HCT116 (cell line): ENCODE data around the gene ZNF488. TPM values are rescaled to one million over a fixed set of nuclear protein-coding genes. Genes with fewer than 3 reads are reported as not detected.

Experiments used
- ATAC-seq: fragments of 200-7000 bp; cut with Tn5 transposase; 2 replicates; pipeline ENCODE4 v1.9.1; 2020; ENCODE audit warnings: mild to moderate bottlenecking, moderate library complexity
- BruUV-seq: library from RNA; stranded (reverse); fragments of 400-500 nt; replicated peaks from 2 replicates; lab custom pipeline; 2021; lab: Mats Ljungman, UMichigan
- CTCF ChIA-PET: fragments of 300-600 bp; sonication (Branson Sonifier 250); formaldehyde crosslinking; loops from one replicate; lab custom pipeline; 2021; ENCODE audit warnings: antibody characterized with exemption; lab: Charles Lee
- POLR2A ChIA-PET: fragments of 300-600, 350-600 bp; sonication (Branson Sonifier 250); formaldehyde crosslinking; loops from one replicate; lab custom pipeline; 2021; ENCODE audit warnings: antibody characterized with exemption; lab: Charles Lee
- RAD21 ChIA-PET, 2 experiments: fragments of 300-600 bp; sonication (Branson Sonifier 250); formaldehyde crosslinking; loops; one replicate each; lab custom pipeline; 2023; ENCODE audit warnings: low total read pairs in 2 of 2; ENCODE audit not compliant: uncharacterized antibody in 2 of 2, unreplicated experiment in 2 of 2, low non-redundant PET in 1 of 2; lab: Charles Lee
- DNase-seq: peaks from one replicate; pipeline ENCODE4 v3.0.0-alpha.2; 2010; ENCODE audit warnings: low read depth, low spot score
- H2AFZ ChIP-seq: fragments of 200-600 bp; shearing (Covaris generic), sonication (generic); 2 replicates; pipeline ENCODE4 v1.6.1; 2017; ENCODE audit warnings: low read depth, mixed run types, mixed read lengths, antibody characterized with exemption, low read length; ENCODE audit not compliant: poor library complexity, severe bottlenecking
- H3K27ac ChIP-seq: 2 replicates; pipeline ENCODE4 v1.5.1; 2012; ENCODE audit warnings: low read depth, low read length
- H3K27me3 ChIP-seq: fragments of 200-600 bp; sonication (generic); 2 replicates; pipeline ENCODE4 v1.6.1; 2016; ENCODE audit warnings: mixed run types, low read length, mixed read lengths; ENCODE audit not compliant: insufficient read depth
- H3K36me3 ChIP-seq, 2 experiments: fragments of 200-500 bp in 1 of 2; fragments of 200-600 bp in 1 of 2; sonication (Bioruptor generic) in 1 of 2; sonication (generic) in 1 of 2; 2 replicates each; pipeline versions ENCODE4 v1.5.1 to v1.6.1; 2014 to 2016; ENCODE audit warnings: low read length in 2 of 2, inconsistent platforms in 1 of 2, mixed read lengths in 1 of 2, mixed run types in 1 of 2; ENCODE audit not compliant: insufficient read depth in 2 of 2, control insufficient read depth in 1 of 2
- H3K4me1 ChIP-seq, 2 experiments: fragments of 200-600 bp in 1 of 2; sonication (generic) in 1 of 2; 2 replicates each; pipeline versions ENCODE4 v1.5.1 to v1.6.1; 2012 to 2017; ENCODE audit warnings: low read length in 2 of 2, inconsistent platforms in 1 of 2, mild to moderate bottlenecking in 1 of 2, mixed read lengths in 1 of 2, mixed run types in 1 of 2, moderate library complexity in 1 of 2; ENCODE audit not compliant: insufficient read depth in 2 of 2, control insufficient read depth in 1 of 2
- H3K4me2 ChIP-seq: fragments of 200-600 bp; sonication (generic); 2 replicates; pipeline ENCODE4 v1.6.1; 2017; ENCODE audit warnings: mixed run types, low read length, mixed read lengths
- H3K4me3 ChIP-seq, 2 experiments: fragments of 200-600 bp in 1 of 2; sonication (generic) in 1 of 2; replicated peaks in 1 of 2; 2 replicates each; pipeline ENCODE4 v1.5.1; 2011 to 2016; ENCODE audit warnings: low read length in 2 of 2, control low read depth in 1 of 2, low read depth in 1 of 2, mild to moderate bottlenecking in 1 of 2, mixed read lengths in 1 of 2, mixed run types in 1 of 2
- H3K79me2 ChIP-seq: fragments of 200-600 bp; sonication (generic); 2 replicates; pipeline ENCODE4 v1.6.1; 2017; ENCODE audit warnings: mild to moderate bottlenecking, mixed run types, low read length, moderate library complexity, mixed read lengths; ENCODE audit not compliant: insufficient read depth
- H3K9ac ChIP-seq: fragments of 200-600 bp; sonication (generic); 2 replicates; pipeline ENCODE4 v1.6.1; 2016; ENCODE audit warnings: low read length, mixed read lengths
- H3K9me2 ChIP-seq: fragments of 200-600 bp; sonication (generic), shearing (Covaris generic); 2 replicates; pipeline ENCODE4 v1.6.1; 2017; ENCODE audit warnings: mixed run types, mild to moderate bottlenecking, moderate library complexity; ENCODE audit not compliant: insufficient read depth
- H3K9me3 ChIP-seq, 2 experiments: fragments of 200-500 bp in 1 of 2; fragments of 200-600 bp in 1 of 2; sonication (Bioruptor generic) in 1 of 2; sonication (generic) in 1 of 2; 2 replicates each; pipeline ENCODE4 v1.6.1; 2014 to 2017; ENCODE audit warnings: low read length in 2 of 2, mixed read lengths in 2 of 2, inconsistent platforms in 1 of 2, low read depth in 1 of 2, mild to moderate bottlenecking in 1 of 2, mixed run types in 1 of 2, moderate library complexity in 1 of 2; ENCODE audit not compliant: control insufficient read depth in 1 of 2, insufficient read depth in 1 of 2
- H4K20me1 ChIP-seq: fragments of 200-600 bp; sonication (generic), shearing (Covaris generic); 2 replicates; pipeline ENCODE4 v1.6.1; 2017; ENCODE audit warnings: mixed run types, mild to moderate bottlenecking, moderate library complexity; ENCODE audit not compliant: insufficient read depth
- CBX3 ChIP-seq: IDR thresholded peaks from 2 replicates; pipeline ENCODE4 v1.6.1; 2012; ENCODE audit warnings: low read depth
- CEBPB ChIP-seq: IDR thresholded peaks from 2 replicates; pipeline ENCODE4 v1.6.1; 2012; ENCODE audit warnings: low read depth
- EZH2 ChIP-seq: fragments of 200-600 bp; sonication (generic); IDR thresholded peaks from 2 replicates; pipeline ENCODE4 v1.6.1; 2017; ENCODE audit warnings: antibody characterized with exemption, mixed run types
- JUND ChIP-seq: IDR thresholded peaks from 2 replicates; pipeline ENCODE4 v1.6.1; 2012
- POLR2A ChIP-seq: IDR thresholded peaks from 2 replicates; pipeline ENCODE4 v1.7.0; 2011; ENCODE audit warnings: borderline replicate concordance; ENCODE audit not compliant: insufficient read depth, insufficient read length; ENCODE audit errors: extremely low read depth
- POLR2AphosphoS5 ChIP-seq: IDR thresholded peaks from 2 replicates; pipeline ENCODE4 v1.6.1; 2011; ENCODE audit warnings: mild to moderate bottlenecking, low read depth, low read length, moderate library complexity
- RAD21 ChIP-seq: IDR thresholded peaks from 2 replicates; pipeline ENCODE4 v1.6.1; 2012; ENCODE audit warnings: low read depth, mild to moderate bottlenecking
- SP1 ChIP-seq: IDR thresholded peaks from 2 replicates; pipeline ENCODE4 v1.6.1; 2012; ENCODE audit warnings: low read depth
- SRF ChIP-seq: IDR thresholded peaks from 2 replicates; pipeline ENCODE4 v1.6.1; 2012; ENCODE audit warnings: low read depth
- YY1 ChIP-seq: IDR thresholded peaks from 2 replicates; pipeline ENCODE4 v1.6.1; 2011; ENCODE audit warnings: low read length, low read depth, moderate library complexity, mild to moderate bottlenecking; ENCODE audit not compliant: insufficient replicate concordance; ENCODE audit errors: extremely low read depth
- ZFX ChIP-seq: fragments of 450-650 bp; IDR thresholded peaks from 2 replicates; pipeline ENCODE4 v1.6.1; 2017
- intact Hi-C: fragments of 100-400 bp; cut with micrococcal nuclease; formaldehyde crosslinking; loops from 2 replicates; pipeline ENCODE4 v1.10.0; 2022
- total RNA-seq: library from RNA; stranded (reverse); gene quantifications from one replicate; pipeline ENCODE4 v1.2.1, GENCODE V29; 2021; ENCODE audit not compliant: unreplicated experiment
- TF ChIP-seq, protein P1 (sequence below): IDR thresholded peaks from 2 replicates; pipeline ENCODE4 v1.6.1; 2012
- TF ChIP-seq, protein P2 (sequence below): IDR thresholded peaks from 2 replicates; pipeline ENCODE4 v1.6.1; 2012
- TF ChIP-seq, protein P3 (sequence below): IDR thresholded peaks from 2 replicates; pipeline ENCODE4 v1.6.1; 2012; ENCODE audit warnings: low read depth

Gene ZNF488
- total RNA-seq, 1 experiment from 2014 or later, result 3.9 TPM

DNA sequence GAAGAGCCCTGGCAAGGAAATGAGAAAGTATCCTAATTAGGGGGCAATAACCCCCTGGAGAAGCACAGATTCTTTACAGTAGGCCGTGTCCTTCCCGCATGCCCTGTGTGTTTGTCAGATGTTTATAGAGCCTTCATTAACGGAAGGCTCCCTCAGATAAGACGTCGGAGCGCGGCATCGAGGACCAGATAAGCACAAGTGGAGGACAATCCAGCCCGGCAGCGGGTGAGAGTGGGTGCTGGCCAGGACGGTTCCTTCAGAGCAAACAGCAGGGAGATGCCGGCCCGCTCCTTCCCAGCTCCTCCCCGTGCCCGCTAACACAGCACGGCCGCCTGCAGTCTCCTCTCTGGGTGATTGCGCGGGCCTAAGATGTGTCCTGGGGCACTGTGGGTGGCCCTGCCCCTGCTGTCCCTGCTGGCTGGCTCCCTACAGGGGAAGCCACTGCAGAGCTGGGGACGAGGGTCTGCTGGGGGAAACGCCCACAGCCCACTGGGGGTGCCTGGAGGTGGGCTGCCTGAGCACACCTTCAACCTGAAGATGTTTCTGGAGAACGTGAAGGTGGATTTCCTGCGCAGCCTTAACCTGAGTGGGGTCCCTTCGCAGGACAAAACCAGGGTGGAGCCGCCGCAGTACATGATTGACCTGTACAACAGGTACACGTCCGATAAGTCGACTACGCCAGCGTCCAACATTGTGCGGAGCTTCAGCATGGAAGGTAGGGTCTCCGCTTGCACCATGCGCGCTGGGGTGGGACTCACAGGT is 61.6 kb downstream of the ZNF488 start, which contains the start of gene GDF2:
Gene GDF2 (plus strand): TSS at position 155 of the 762 bp plus-strand sequence. CDS start 215 bp downstream, at position 370.
- H3K9ac ChIP-seq, result no peak within 1 kb of the TSS
- H3K36me3 ChIP-seq, result no peaks in the 10 kb centered on the region
- no peak for DNase-seq
- no peak within 1 kb of the TSS for H2AFZ ChIP-seq
- ATAC-seq, result no peak
- no TSS peak for BruUV-seq
- H3K27ac ChIP-seq, result no peak within 1 kb of the TSS
- no peak within 1 kb of the TSS for H3K4me2 ChIP-seq
- H3K4me1 ChIP-seq, result peaks cover 4 to 13% of the 10 kb centered on the region in 2 experiments; a peak in 2 of 4 replicates
- intact Hi-C loops, result no loop called here
- H3K9me2 ChIP-seq, result no peaks in the 10 kb centered on the region
- POLR2A ChIA-PET, result no interaction called here
- no peaks in the 10 kb centered on the region for H3K27me3 ChIP-seq
- H3K79me2 ChIP-seq, result no peaks in the 10 kb centered on the region
- H3K4me3 ChIP-seq, result no peak within 1 kb of the TSS
- H4K20me1 ChIP-seq, result no peaks in the 10 kb centered on the region
- TF ChIP-seq EZH2, result no peak
- no peak for TF ChIP-seq SP1
- TF ChIP-seq, protein P1, sequence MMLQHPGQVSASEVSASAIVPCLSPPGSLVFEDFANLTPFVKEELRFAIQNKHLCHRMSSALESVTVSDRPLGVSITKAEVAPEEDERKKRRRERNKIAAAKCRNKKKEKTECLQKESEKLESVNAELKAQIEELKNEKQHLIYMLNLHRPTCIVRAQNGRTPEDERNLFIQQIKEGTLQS, result no peak
- no peak for TF ChIP-seq POLR2A
- H3K9me3 ChIP-seq, result no peaks in the 10 kb centered on the region
- CTCF ChIA-PET, result interaction anchor here (2.1 kb wide), 1 partner anchor 18 kb away, joined by 6 read pairs; no protein-coding TSS in a partner anchor
- RAD21 ChIA-PET, result no interaction called here

DNA sequence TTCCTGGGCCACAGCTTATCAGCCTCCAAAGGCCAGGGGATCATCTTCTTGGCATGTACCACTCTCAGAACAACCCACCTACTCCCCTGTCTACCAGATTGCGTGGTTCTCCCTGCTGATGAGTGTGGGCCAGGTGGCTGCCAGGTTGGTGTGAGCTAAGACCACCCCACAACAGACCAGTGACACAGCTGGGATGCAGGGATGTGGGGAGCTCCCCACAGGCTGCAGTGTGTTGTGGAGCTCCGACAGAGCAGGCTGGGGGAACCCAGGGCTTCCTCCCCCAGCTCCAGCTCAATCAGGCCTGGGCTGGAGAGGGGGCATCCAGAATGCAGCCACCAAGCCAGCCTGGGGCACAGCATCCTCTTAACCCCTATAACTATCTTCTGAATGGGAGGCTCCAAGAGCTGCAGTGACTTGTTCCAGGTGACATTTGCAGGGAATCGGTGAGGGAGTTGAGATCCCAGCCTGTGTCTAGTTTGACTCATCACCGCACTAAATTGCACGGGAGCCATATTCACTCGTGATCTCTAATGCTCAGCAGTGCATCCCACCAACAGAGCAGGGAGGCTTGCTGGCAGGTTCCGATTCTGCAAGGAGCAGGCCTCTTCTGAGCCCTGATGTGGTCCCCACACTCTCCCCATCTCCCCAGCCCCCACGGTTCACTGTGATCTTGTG is 62.4 kb downstream of the ZNF488 start:
- Histone ChIP-seq H4K20me1 (no peaks in the 10 kb centered on the region), H3K36me3 (no peaks in the 10 kb centered on the region), H3K27ac (no peak overlapping the region), H3K4me1 (peaks cover 4 to 13% of the 10 kb centered on the region in 2 experiments; a peak in 2 of 4 replicates), H3K4me2 (no peak overlapping the region), H3K4me3 (no peak overlapping the region), H2AFZ (no peak overlapping the region), H3K9me3 (no peaks in the 10 kb centered on the region), H3K27me3 (no peaks in the 10 kb centered on the region), H3K79me2 (no peaks in the 10 kb centered on the region), H3K9ac (no peak overlapping the region), H3K9me2 (no peaks in the 10 kb centered on the region)
- ChIA-PET POLR2A (no interaction called here), RAD21 (no interaction called here), CTCF (interaction anchor here (2.1 kb wide), 1 partner anchor 19 kb away, joined by 6 read pairs; no protein-coding TSS in a partner anchor)
- DNase-seq (no peak), ATAC-seq (no peak)
- intact Hi-C loops, result no loop called here
- TF ChIP-seq POLR2A (no peak), CBX3 (no peak), POLR2AphosphoS5 (no peak), SP1 (no peak), YY1 (no peak), ZFX (no peak), SRF (no peak), EZH2 (no peak), RAD21 (no peak), CEBPB (no peak), JUND (no peak)
- TF ChIP-seq, protein P2, sequence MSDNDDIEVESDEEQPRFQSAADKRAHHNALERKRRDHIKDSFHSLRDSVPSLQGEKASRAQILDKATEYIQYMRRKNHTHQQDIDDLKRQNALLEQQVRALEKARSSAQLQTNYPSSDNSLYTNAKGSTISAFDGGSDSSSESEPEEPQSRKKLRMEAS, result no peak
- TF ChIP-seq, protein P3, sequence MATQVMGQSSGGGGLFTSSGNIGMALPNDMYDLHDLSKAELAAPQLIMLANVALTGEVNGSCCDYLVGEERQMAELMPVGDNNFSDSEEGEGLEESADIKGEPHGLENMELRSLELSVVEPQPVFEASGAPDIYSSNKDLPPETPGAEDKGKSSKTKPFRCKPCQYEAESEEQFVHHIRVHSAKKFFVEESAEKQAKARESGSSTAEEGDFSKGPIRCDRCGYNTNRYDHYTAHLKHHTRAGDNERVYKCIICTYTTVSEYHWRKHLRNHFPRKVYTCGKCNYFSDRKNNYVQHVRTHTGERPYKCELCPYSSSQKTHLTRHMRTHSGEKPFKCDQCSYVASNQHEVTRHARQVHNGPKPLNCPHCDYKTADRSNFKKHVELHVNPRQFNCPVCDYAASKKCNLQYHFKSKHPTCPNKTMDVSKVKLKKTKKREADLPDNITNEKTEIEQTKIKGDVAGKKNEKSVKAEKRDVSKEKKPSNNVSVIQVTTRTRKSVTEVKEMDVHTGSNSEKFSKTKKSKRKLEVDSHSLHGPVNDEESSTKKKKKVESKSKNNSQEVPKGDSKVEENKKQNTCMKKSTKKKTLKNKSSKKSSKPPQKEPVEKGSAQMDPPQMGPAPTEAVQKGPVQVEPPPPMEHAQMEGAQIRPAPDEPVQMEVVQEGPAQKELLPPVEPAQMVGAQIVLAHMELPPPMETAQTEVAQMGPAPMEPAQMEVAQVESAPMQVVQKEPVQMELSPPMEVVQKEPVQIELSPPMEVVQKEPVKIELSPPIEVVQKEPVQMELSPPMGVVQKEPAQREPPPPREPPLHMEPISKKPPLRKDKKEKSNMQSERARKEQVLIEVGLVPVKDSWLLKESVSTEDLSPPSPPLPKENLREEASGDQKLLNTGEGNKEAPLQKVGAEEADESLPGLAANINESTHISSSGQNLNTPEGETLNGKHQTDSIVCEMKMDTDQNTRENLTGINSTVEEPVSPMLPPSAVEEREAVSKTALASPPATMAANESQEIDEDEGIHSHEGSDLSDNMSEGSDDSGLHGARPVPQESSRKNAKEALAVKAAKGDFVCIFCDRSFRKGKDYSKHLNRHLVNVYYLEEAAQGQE, result no peak
- BruUV-seq, result no TSS peak
